Left lobe of liver (tissue), 2 donors: ENCODE results near the gene PRKCQ. TPM values are rescaled to one million over a fixed set of nuclear protein-coding genes. Genes with fewer than 3 reads are reported as not detected.

Experiments used
- ATAC-seq: fragments of 200-7000 bp; cut with Tn5 transposase; one replicate; pipeline ENCODE4 v1.9.1; 2020; ENCODE audit warnings: mild to moderate bottlenecking, moderate library complexity
- DNase-seq: peaks from one replicate; pipeline ENCODE4 v3.0.0-alpha.2; 2020; ENCODE audit warnings: low spot score
- total RNA-seq: library from RNA; stranded (reverse); gene quantifications from one replicate; pipeline ENCODE4 v1.2.1, GENCODE V29; 2021
- donor health status: DM: no; HTN: no; CAD: no; lungs with moderate emphysema.
- donor health status: DM: no; HTN: yes; CAD: no.

Gene PRKCQ
- total RNA-seq, 1 donor from 2014 or later: 0.20 TPM

DNA sequence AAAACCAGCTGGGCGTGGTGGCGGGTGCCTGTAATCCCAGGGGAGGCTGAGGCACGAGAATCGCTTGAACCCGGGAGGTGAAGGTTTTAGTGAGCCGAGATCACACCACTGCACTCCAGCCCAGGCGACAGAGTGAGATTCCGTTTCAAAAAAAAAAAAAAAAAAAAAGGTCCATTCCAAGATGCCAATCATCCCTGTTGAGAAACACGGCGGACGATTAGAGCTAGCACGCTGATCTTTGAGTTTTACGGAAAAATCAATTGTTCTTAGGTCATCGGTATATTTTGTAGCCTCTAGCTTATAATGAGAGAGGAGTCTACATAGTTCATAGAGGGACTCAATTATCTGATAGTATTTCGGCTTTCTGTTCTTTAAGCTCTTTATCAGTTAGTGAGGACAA lies 169.2 kb downstream of the PRKCQ start:
- peak; percentile 33 for ATAC-seq
- no peak for DNase-seq

DNA sequence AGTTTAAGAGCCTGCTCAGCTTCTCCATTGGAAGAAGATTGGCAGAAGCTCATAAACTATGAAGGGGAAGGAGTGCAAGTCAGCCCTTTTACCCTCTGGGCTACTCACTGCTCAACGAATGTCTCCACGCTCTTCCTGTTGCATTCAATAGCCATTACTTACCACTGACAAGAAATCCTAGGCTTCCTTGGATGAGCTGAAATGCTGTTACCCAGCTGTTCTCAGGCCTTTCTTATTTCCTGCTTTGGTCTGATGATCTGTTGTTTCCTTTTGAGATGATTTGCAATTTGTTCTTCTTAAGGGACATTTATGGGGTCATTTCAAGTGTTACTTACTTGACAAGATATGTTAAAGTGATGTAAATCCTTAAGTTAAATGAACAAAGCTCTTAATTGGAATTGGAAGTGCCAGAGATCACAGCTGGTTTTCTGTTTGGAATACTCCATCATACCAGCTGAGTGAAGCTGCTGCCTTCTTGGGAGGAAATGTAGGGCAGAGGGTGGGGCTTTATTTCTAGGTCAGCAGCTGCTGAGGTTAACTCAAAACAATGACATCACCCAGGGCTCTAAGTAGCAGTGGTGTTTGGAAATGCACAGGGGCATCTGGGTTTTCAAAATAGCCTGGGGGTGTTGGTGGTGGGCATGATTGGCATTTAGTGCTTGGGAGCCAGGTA lies 170.0 kb downstream of the PRKCQ start:
- DNase-seq (no peak), ATAC-seq (peak; percentile 57)

DNA sequence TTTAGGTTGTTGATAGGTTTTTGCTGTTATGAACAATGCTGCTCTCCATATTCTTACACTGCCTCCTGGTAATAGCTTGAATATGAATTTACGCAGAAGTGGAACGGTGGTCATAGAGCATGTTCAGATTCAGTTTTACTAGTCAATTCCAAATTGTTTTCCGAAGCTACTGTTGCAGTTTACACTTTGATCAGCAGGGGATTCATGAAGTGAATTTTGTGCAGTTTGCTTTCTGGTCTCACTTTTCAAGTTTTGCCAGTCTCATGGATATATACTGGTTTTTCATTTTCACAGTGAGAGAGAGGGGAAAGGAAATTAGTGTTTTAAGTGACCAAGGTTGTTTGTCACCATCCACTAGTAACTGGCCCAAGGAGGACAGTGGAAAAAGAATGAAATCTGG lies 171.3 kb downstream of the PRKCQ start:
- DNase-seq: no peak
- no peak for ATAC-seq

DNA sequence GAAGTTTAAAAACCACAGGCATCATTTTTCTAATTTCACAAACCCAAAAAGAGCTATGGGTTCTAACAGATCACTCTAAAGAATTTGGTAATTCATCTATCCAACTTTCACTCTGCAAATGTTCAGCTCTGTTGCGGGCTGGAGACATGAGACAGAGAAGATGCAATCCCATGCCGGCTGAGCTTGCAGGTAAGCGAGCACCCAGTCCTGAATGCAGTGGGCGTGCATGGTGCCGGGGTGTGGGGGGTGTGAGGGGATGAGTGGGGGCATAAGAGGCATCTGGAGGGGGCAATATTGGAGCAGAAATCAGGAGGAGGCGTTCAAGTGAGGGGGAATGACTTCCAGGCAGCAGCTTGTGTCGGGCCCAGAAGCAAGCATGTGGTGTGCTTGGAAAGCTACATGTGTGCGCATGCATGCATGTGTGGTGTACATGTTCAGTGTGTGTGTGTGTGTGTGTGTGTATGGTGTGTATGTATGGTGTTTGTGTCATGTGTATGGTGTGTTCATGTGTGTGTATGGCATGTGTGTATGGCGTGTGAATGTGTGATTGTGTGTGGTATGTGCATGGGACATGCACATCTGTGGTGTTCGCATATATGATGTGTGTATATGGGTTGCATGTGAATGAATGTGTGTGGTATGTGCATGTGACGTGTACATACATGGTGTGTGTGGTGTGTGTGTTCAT lies 172.9 kb downstream of the PRKCQ start:
- ATAC-seq: no peak
- no peak for DNase-seq

DNA sequence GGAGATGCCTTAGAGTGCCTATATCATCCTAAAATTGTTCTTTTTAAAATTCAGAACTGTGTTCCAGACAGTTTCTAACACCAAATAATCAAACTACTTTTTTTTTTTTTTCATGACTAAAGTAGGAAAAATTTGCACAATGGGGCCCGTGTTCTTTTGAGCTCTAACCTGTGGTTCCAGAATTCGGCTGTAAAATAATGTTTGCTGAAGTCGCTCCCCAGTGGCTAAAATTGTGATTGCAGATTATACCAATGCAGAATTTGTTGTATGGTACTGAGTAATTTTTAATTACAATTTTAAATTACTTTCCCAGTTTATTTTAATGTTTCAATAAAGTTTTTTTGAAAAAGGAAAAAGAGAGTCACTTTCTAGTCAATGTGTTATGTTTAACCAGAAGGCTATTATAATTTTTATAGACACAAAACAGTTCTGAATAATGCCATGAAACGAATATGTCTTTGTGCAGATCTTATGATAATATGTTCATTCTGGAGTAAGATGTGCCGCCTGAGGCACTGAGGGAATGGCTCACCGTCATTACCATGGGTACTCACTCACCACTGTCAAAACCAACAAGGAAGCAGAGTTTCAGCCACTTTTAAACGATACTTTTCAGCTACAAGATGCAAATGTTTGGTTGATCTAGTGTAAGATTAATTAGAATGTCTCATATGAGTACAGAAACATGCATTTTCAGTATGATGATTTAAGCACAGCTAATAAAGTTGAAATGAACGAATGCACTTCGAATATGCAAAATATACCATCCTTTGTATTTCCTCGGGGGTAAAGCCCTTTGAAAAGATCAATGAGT lies 173.6 kb downstream of the PRKCQ start:
- ATAC-seq (no peak), DNase-seq (peak; percentile 31)

DNA sequence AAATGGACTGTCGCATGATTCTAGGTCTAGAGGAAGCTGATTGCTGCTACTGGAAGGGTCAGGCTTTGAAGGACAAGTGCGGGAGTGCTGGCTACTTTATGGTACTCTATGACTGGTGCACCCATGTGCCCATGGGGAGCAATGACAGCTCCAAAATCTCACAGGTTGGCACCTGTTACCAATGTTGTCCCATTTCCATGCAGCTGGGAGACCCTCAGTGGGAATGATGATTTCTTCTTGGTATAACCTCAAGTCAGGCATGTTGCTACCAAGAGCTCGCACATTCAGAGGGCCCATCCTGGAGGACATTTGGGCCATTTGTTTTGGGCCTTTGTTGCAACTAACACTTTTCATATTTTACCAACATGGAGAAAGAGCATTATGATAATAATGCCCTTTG lies 174.4 kb downstream of the PRKCQ start:
- ATAC-seq: no peak

DNA sequence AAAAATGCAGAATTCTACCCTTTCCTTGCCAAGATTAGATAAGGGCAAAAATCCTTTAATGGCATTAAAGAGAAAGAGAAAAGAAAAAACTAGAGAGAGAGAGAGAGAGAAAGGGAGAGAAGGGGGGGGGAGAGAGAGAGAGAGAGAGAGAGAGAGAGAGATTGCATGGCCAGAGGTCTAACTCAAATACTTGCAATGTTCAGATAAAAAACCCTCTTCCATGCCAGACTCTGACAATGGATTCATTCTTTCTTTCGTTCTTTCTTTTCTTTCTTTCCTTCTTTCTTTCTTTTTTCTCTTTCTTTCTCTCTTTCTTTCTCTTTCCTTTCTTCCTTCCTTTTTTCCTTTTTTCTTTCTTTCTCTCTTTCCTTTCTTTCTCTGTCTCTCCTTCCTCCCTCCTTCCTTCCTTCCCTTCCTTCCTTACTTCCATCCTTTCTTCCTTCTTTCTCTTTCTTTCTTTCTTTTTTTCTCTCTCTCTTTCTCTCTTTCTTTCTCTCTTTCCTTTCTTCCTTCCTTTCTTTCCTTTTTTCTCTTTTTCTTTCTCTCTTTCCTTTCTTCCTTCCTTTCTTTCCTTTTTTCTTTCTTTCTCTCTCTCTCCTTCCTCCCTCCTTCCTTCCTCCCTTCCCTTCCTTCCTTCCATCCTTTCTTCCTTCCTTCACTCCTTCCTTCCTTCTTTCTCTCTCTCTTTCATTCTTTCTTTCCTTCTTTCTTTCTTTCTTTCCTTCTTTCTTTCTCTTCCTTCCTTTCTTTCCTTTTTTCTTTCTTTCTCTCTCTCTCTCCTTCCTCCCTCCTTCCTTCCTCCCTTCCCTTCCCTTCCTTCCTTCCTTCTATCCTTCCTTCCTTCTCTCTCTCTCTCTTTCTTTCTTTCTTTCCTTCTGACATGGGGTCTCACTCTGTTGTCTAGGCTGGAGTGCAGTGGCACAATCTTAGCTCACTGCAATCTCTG lies 175.7 kb downstream of the PRKCQ start:
- DNase-seq: no peak
- no peak for ATAC-seq

More for the DNA sequence above, 174.4 kb downstream of the PRKCQ start:
- peak; percentile 32 for DNase-seq

DNA sequence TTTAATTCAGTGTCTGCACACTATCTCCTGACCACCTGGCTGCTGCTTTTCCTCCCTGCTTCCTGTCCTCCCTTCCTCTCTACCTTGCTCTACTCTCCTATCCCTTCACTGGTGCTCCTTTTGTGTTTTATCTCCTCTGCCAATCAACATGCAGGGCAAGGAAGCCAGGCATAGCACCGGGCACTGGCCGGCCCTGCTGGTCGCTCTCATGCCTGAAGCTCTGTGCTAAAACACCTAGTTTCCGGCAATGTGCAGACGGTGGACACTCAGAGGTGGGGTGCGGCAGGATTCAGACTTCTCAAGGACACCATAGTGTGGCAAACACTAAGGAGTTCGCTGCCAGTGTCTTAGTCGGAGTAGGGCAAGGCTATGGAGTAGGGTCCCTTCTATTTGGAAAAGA lies 177.1 kb downstream of the PRKCQ start:
- ATAC-seq (no peak), DNase-seq (peak; percentile 29)

DNA sequence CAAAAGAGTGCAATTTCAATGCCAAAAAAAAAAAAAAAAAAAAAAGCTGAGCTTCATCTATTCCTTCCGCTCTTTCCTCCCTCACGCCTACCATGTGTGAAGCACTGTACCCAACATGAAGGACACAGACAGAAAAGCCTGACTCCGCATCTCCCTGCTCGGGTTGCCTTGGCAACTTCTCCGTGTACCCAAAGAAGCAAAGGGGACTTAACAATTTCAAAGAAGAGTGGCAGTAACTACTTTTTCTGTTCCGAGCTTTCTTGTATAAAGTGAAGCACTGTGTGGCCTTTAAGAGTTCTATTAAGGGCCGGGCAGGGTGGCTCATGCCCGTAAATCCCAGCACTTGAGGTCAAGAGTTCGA lies 177.7 kb downstream of the PRKCQ start:
- ATAC-seq (no peak), DNase-seq (no peak)

DNA sequence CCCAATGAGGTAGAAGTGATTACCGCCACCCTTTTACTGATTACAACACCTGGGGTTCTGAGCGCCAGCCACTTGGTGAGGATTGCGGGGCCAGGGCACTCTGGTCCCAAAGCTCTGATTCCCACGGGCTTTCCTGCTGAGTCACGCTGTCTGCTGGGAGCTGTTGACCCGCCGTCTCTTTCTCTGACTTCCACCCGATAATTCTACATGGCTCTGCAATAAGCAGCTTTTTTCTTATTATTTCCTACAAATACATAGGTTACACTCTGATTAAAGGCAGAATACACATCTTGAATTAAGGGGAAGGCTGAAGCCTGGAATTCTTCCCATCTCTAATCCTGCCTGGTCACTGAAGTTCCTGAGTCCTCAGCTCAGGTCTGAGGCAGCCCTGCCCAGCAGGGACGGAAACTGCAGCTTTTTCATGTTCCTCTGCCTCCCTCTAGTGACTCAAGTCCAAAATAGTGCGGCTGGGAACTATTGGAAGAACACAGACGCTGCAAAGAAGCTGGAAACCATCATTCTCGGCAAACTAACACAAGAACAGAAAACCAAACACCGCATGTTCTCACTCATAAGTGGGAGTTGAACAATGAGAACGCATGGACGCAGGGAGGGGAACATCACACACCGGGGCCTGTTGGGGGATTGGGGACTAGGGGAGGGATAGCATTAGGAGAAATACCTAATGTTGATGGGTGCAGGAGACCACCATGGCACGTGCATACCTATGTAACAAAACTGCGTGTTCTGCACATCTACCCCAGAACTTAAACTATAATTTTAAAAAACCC lies 178.3 kb downstream of the PRKCQ start:
- peak; percentile 88 for DNase-seq
- ATAC-seq: peak; percentile 89

DNA sequence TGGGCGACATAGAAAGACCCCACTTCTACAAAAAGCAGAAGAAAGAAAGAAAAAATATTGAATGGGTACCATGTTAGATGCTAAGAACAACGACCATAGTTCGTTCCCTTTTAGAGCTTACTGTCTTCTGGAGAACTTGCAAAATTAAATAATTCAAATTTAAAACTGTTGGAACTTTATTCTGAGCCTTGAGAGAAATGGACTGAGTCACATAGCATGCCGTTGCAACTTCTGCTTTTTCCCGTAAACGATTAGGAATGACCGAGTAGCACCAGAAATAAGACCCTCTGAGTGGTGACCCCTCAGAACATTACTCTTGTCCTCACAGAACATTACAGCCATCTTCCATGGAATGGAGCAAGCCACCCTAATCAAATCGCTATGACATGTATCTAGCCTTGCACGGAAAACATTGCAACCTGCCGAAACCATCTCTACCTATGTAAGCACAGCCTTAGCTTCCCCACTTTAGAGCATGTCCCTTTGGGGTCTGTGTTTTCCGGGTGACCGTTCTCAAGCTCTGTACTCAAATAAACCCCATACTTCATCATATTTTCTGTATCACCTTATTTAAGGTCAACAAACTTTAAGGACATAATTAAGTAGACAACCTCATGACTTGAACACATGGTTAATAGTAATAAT lies 179.1 kb downstream of the PRKCQ start:
- DNase-seq (no peak), ATAC-seq (no peak)

DNA sequence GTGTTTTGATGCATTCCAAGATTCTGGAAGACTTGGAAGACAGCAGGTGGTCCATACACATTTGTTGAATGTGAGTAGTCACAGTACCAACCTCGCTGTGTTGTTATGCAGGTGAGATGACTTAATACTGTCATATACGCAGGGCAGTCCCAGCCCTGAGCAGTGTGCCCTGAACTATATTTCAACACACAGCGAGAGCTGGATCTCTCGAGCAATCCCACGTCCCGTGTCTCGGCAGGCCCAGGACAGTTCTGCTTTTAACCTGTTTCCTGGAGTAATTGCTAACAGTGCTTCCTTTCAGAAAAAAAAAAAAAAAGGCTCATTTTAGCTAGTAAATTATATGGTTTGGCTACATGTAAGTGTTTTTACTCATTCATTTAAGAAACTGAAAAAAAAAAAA lies 179.7 kb downstream of the PRKCQ start:
- DNase-seq (peak; percentile 59), ATAC-seq (peak; percentile 56)

DNA sequence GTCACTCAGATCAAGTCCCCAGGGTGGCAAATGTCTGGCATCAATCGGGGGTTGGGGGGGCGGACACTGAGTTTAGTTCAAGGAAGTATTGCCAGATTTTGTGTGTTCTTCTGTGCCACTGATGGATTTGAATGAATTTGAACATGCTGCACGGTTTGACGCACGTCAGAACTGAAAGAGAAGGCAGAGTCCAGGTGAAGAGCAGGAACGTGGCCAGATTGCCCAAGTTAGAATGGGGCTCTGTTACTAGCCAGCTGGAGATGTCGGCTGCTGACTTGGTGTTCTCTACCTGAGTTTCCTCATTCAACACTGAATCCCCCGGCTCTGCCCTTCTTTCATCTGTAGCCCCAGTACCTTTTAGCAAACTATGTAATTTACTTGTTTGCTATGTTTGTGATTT lies 180.2 kb downstream of the PRKCQ start:
- ATAC-seq (peak; percentile 75), DNase-seq (peak; percentile 90)

DNA sequence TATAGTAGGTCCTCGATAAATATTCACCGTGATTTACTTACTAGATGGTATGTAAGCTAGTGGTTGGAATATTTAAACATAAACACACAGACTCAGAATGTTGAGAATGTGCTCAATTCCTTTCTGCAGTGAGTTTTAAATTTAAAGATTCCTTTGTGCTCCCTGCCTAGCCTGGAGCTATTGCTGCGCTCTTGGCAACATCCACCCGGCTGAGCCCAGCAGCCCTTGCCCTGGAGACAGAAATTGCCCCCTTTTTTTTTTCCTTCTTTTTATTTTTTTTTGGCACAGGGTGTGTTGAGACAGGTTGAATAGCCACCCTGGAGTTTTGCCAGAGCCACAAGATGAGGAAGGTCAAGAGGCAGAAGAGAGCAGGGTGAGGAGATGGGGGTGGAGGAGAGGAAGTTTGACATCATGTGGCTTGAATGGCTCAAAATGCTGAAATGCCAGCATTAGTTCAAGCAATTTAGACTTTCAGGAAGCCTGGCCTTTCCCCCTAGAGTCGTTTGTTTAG lies 180.8 kb downstream of the PRKCQ start:
- ATAC-seq: no peak
- peak; percentile 55 for DNase-seq

DNA sequence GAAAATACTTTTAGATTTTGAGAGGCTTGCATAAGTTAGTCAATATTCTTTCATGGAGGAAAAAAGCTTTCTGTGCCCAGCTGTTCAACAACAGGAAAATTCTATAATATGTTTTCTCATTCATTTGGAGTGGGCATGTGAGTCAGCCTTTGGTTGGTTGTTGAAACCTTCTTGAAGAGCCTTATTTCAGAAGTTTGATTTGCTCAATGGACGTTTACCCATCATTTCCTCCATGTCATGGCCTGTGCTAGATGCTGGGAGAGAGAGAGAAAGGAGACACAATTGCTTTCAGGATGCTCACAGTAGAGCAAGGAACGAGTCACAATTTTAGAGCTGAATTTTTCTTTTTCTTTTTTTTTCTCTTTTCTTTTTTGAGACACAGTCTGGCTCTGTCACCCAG lies 181.7 kb downstream of the PRKCQ start:
- no peak for ATAC-seq
- no peak for DNase-seq

DNA sequence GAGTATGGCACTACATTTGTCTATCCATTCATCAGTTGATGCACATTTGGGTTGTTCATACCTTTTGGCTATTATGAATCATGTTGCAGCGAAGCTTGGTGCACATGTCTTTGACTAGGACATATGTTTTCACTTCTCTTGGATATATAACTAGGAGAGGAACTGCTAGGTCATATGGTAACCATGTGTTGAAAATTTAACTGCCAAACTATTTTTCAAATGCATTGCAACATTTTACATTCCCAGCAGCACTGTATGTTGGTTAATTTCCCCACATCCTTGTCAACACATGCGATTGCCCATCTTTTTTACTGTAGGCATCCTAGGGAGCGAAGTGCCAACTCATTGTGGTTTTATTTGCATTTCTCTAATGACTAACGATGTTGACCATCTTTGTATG lies 183.4 kb downstream of the PRKCQ start:
- DNase-seq: no peak
- no peak for ATAC-seq

DNA sequence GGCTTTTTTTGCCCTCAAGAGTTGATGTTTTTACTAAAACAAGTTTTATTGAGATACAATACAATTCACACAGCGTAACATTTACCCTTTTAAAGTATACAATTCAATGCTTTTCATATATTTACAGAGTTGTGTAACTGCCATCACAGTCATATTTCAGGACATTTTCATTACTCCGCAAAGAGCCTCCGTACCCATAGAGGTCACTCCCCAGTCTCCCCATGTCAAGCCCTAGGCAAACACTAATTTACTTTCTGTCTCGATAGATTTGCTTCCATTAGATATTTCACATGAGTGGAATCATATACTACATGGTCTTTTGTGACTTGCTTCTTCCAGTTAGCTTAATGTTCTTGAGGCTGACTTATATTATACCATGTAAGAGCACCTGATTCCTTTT lies 183.8 kb downstream of the PRKCQ start:
- no peak for ATAC-seq
- no peak for DNase-seq

DNA sequence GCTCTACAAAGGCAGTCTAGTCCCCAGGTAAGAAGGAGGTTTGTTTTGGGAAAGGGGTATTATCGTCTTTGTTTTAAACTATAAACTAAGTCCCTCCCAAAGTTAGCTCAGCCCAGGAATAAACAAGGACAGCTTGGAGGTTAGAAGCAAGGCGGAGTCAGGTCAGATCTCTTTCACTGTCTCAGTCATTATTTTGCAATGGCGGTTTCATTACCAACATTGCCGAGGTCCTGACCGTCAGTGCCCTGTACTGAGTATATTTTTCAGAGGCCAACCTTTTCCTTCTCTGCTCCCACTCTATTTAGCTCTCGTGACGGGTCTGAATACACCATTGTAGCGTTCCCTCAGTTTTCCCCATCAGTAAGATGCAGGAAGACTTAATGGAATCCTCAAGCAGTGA lies 184.5 kb downstream of the PRKCQ start:
- no peak for ATAC-seq
- DNase-seq: no peak

DNA sequence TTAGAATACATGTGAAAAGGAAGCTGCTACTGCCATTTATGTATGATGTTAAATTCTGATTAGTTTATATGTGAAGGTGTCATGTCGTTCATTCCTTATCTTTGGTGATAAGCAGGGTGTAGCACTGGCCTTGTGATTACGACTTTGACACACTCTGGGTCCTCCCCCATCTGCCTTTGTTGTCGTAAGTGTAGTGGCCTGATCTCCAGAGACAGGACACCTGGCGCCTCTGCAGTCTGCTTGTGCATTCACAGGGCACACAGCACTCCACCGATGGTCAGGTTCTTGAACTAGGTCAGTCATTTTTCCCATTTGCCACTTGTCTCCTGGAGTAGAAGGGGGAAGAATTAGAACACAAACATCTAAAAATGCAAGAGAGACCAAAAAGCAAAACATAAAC lies 186.0 kb downstream of the PRKCQ start:
- ATAC-seq: no peak
- no peak for DNase-seq
